Immature natural killer cell (primary cell): ENCODE results near the gene MAPKAP1. TPM values are rescaled to one million over a fixed set of nuclear protein-coding genes. Genes with fewer than 3 reads are reported as not detected.

Experiments used
- DNase-seq, 3 donors: peaks; one replicate each; pipeline ENCODE4 v3.0.0; 2022; ENCODE audit warnings: mixed read lengths in 1 of 3
- H3K27ac Mint-ChIP-seq, 6 donors: one replicate each; pipeline ENCODE4 v1.8.0; 2020; ENCODE audit warnings: mixed read lengths in 6 of 6, mild to moderate bottlenecking in 5 of 6, inconsistent platforms in 4 of 6, moderate library complexity in 3 of 6
- H3K27me3 Mint-ChIP-seq, 3 donors: one replicate each; pipeline ENCODE4 v1.8.0; 2020 to 2021; ENCODE audit warnings: low read depth in 3 of 3, mild to moderate bottlenecking in 3 of 3, mixed read lengths in 3 of 3, moderate library complexity in 3 of 3, inconsistent platforms in 1 of 3
- H3K36me3 Mint-ChIP-seq, 3 donors: one replicate each; pipeline ENCODE4 v1.8.0; 2020; ENCODE audit warnings: mixed read lengths in 3 of 3, inconsistent platforms in 2 of 3, mild to moderate bottlenecking in 2 of 3
- H3K4me1 Mint-ChIP-seq, 2 donors: one replicate each; pipeline ENCODE4 v1.8.0; 2020; ENCODE audit warnings: inconsistent platforms in 2 of 2, mild to moderate bottlenecking in 2 of 2, mixed read lengths in 2 of 2, moderate library complexity in 1 of 2
- H3K4me3 Mint-ChIP-seq, 5 donors: one replicate each; pipeline ENCODE4 v1.8.0; 2020; ENCODE audit warnings: mild to moderate bottlenecking in 5 of 5, mixed read lengths in 5 of 5, inconsistent platforms in 3 of 5, moderate library complexity in 3 of 5
- H3K9me3 Mint-ChIP-seq, 6 donors: one replicate each; pipeline ENCODE4 v1.8.0; 2020; ENCODE audit warnings: mild to moderate bottlenecking in 6 of 6, mixed read lengths in 6 of 6, inconsistent platforms in 4 of 6, moderate library complexity in 3 of 6
- polyA plus RNA-seq, 3 donors: library from polyadenylated mRNA; unstranded; fragments of 300-500 nt; fragmentation: Illumina TruSeq; gene quantifications; one replicate each; pipeline ENCODE4 v1.2.3, GENCODE V29; 2021

The MAPKAP1 gene
- polyA plus RNA-seq, 3 donors from 2014 or later: 56.9 to 75.1 (median 59.3) TPM

- DNase-seq: no peak
- peaks cover 0 to 1% (median 0%) of the 10 kb centered on the region in 3 donors for H3K27me3 Mint-ChIP-seq
- peaks cover 3 to 15% (median 9%) of the 10 kb centered on the region in 3 donors for H3K36me3 Mint-ChIP-seq
- H3K27ac Mint-ChIP-seq: no peak overlapping the region
- H3K4me1 Mint-ChIP-seq: no peaks in the 10 kb centered on the region
- H3K4me3 Mint-ChIP-seq: no peak overlapping the region
- no peaks in the 10 kb centered on the region for H3K9me3 Mint-ChIP-seq
These were observed 243.1 kb downstream of the MAPKAP1 start for GRCh38 chr9:125463926-125464325.

GRCh38 chr9:125462861-125463291 is 244.1 kb downstream of the MAPKAP1 start:
- Mint-ChIP-seq H3K4me3 (no peak overlapping the region), H3K27me3 (peaks cover 0 to 1% (median 0%) of the 10 kb centered on the region in 3 donors), H3K36me3 (peaks cover 8 to 16% (median 13%) of the 10 kb centered on the region in 3 donors), H3K9me3 (no peaks in the 10 kb centered on the region), H3K27ac (no peak overlapping the region), H3K4me1 (no peaks in the 10 kb centered on the region)
- DNase-seq: no peak

DNA sequence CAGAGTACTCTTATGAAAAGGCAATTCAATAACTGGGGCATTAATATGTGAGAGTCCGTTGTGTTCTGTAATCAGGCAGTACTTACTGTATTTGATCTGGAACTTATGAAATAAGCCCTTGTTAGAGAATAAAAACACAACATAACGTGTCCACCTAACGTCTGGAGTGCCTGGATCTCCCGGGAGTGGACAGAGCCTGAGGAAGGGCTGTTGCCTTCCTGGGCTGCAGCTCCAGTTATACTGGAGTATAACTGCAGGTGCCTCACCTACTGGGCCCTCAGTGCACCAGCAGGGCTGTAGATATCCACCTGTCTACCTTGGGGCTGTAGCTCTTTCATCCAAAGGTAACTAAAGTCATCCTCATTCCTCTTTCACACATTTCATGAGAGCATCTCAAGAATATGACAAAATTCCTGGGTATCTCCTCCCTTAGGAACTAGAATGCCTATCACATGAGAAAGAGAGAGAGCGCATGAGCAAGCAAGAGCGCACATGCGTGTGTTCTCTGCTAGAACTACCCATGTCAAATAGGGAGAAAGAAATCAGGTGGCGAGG is 245.3 kb downstream of the MAPKAP1 start:
- no peak for DNase-seq
- peaks cover 9 to 26% (median 21%) of the 10 kb centered on the region in 3 donors for H3K36me3 Mint-ChIP-seq
- peaks cover 0 to 3% (median 1%) of the 10 kb centered on the region in 3 donors for H3K27me3 Mint-ChIP-seq

DNA sequence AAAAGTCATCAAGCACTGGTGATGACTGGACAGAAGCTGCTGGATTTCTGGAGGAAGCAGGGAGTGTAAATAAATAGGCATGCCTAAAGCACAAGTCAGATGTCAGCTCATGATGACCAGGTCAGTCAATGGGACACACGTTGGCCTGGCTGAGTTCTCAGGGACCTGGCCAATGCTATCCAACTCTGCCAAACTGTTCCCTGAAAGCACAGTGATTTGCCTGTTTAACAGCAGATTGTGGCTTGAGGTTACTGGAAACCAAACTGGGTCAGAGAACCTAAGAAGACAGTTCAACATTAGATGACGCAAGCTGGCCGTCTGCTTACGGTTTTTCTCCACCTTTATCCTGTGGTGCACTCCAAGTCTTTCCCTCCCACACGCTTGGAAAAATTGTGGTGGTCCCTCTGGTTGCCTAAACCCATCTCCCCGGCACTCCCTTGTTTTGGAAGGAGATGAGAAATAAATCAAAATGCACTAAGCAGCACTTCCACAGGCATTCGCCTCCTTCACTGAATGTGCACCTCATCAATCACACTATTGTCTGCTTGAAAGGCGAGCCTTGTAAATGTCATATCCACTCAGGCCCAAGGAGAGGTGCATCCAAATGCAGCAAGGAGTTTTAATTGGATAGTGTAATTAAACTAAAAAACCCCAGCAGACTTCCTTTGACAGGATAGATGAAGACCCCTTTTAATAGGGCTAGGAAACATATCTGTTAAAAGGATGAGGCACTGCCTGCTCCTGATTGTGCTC is 245.9 kb downstream of the MAPKAP1 start:
- peaks cover 0 to 3% (median 0%) of the 10 kb centered on the region in 6 donors for H3K9me3 Mint-ChIP-seq
- peaks cover 13 to 26% (median 25%) of the 10 kb centered on the region in 3 donors for H3K36me3 Mint-ChIP-seq
- no peak overlapping the region for H3K27ac Mint-ChIP-seq
- no peak for DNase-seq
- H3K4me3 Mint-ChIP-seq: no peak overlapping the region
- no peaks in the 10 kb centered on the region for H3K4me1 Mint-ChIP-seq
- H3K27me3 Mint-ChIP-seq: peaks cover 0 to 5% (median 1%) of the 10 kb centered on the region in 3 donors

More for the DNA sequence above, 245.3 kb downstream of the MAPKAP1 start:
- Mint-ChIP-seq H3K4me3 (no peak overlapping the region), H3K9me3 (peaks cover 0 to 3% (median 0%) of the 10 kb centered on the region in 6 donors), H3K4me1 (no peaks in the 10 kb centered on the region), H3K27ac (no peak overlapping the region)

DNA sequence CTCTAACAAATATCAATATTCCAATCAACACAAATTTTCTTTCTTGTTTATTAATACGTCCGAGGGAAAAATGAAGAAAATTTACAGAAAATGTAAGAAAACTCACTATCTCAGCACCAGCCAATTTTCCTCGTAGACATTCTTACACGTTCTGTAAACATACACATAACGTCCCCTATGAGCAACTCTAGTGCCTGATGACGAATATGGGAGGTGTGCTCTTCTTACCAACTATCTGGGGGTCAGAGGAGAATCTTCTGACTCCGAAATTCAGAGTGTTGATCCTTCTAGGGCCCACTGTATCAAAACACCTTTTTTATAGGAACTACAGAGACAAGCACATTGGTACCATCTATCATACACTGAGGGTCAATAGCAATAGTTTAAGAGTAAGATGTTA is 246.7 kb downstream of the MAPKAP1 start:
- H3K9me3 Mint-ChIP-seq: peaks cover 0 to 3% (median 0%) of the 10 kb centered on the region in 6 donors
- no peak for DNase-seq
- H3K27ac Mint-ChIP-seq: no peak overlapping the region
- peaks cover 13 to 29% (median 29%) of the 10 kb centered on the region in 3 donors for H3K36me3 Mint-ChIP-seq
- peaks cover 0 to 5% (median 1%) of the 10 kb centered on the region in 3 donors for H3K27me3 Mint-ChIP-seq
- no peaks in the 10 kb centered on the region for H3K4me1 Mint-ChIP-seq
- no peak overlapping the region for H3K4me3 Mint-ChIP-seq

DNA sequence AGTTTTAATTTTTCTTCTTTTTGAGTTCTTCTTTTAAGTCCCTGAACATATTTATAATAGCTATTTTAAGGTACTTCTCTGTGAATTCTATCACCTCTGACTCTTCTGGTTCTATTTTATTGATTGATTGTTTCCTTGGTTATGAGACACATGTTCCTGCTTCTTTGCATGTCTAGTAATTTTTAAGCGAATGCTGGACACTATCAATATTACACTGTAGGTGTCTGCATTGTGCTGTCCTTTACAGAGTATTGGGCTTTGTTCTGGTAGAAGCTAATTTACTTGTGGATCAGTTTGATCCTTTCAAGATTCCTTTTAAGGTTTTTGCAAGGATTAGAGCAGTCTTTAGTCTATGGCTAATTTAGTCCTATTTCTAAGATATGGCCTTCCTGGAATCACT is 249.7 kb downstream of the MAPKAP1 start:
- H3K36me3 Mint-ChIP-seq: peaks cover 13 to 29% (median 29%) of the 10 kb centered on the region in 3 donors
- H3K4me3 Mint-ChIP-seq: no peak overlapping the region
- peaks cover 0 to 3% (median 0%) of the 10 kb centered on the region in 6 donors for H3K9me3 Mint-ChIP-seq
- H3K4me1 Mint-ChIP-seq: no peaks in the 10 kb centered on the region
- peaks cover 0 to 5% (median 0%) of the 10 kb centered on the region in 3 donors for H3K27me3 Mint-ChIP-seq
- H3K27ac Mint-ChIP-seq: no peak overlapping the region
- DNase-seq: no peak

GRCh38 chr9:125455876-125456275 is 251.1 kb downstream of the MAPKAP1 start:
- Mint-ChIP-seq H3K4me1 (no peaks in the 10 kb centered on the region), H3K4me3 (no peak overlapping the region), H3K27me3 (peaks cover 0 to 5% (median 0%) of the 10 kb centered on the region in 3 donors), H3K27ac (no peak overlapping the region), H3K9me3 (peaks cover 0 to 3% (median 0%) of the 10 kb centered on the region in 6 donors), H3K36me3 (peaks cover 10 to 34% (median 26%) of the 10 kb centered on the region in 3 donors)
- no peak for DNase-seq

DNA sequence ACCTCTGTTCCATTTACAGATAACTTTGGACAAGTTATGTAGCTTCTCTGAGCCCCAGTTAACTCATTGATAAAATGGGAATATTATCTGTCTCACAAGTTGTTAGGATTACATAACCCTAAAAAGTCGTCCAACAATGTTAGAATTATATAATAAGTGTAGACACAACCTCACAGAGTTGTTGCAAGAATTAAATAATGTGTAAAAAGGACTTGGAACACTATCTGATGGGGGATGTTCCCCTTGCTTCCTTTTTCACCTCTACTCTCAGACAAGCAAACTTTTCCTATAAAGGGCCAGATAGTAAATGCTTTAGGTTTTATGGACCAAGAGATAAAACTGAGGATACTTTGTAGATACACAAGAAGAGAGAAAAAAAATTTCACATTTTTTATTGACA is 251.9 kb downstream of the MAPKAP1 start:
- no peak overlapping the region for H3K27ac Mint-ChIP-seq
- H3K36me3 Mint-ChIP-seq: peaks cover 10 to 30% (median 20%) of the 10 kb centered on the region in 3 donors
- H3K9me3 Mint-ChIP-seq: peaks cover 0 to 3% (median 0%) of the 10 kb centered on the region in 6 donors
- no peak for DNase-seq
- H3K4me1 Mint-ChIP-seq: no peaks in the 10 kb centered on the region
- no peak overlapping the region for H3K4me3 Mint-ChIP-seq
- H3K27me3 Mint-ChIP-seq: peaks cover 0 to 5% (median 0%) of the 10 kb centered on the region in 3 donors

- H3K4me1 Mint-ChIP-seq: no peaks in the 10 kb centered on the region
- no peaks in the 10 kb centered on the region for H3K9me3 Mint-ChIP-seq
- H3K4me3 Mint-ChIP-seq: no peak overlapping the region
- no peak for DNase-seq
- no peak overlapping the region for H3K27ac Mint-ChIP-seq
- peaks cover 0 to 4% (median 0%) of the 10 kb centered on the region in 3 donors for H3K27me3 Mint-ChIP-seq
- H3K36me3 Mint-ChIP-seq: peaks cover 0 to 30% (median 10%) of the 10 kb centered on the region in 3 donors
These were observed 259.7 kb downstream of the MAPKAP1 start for GRCh38 chr9:125447202-125447802.

DNA sequence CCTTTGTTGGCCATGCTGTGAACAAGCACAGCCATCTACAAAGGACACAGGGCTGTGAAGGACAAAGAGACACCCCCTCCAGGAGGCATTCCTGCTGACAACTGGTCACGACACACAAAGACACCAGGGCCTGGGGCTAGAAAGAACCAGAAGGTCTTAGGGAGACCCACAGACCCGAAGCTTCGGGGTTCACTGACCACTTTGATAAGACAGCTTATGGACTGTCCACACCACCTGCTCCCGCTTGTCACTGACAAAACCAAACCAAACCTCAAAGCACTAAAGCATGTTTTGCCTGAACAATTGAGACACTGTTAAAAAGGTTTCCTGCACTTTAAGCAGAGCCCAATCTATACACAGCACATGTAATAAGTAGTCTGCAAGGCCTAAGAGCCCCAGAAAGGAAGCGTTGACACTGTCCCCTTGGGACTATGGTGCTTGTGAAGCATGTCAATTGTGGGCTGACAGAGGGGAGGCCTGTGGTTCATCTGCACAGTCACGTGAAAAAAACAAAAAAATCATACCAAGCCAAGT is 260.4 kb downstream of the MAPKAP1 start:
- Mint-ChIP-seq H3K9me3 (no peaks in the 10 kb centered on the region), H3K4me1 (no peaks in the 10 kb centered on the region), H3K27me3 (peaks cover 0 to 4% (median 0%) of the 10 kb centered on the region in 3 donors), H3K27ac (no peak overlapping the region), H3K4me3 (no peak overlapping the region), H3K36me3 (peaks cover 0 to 29% (median 10%) of the 10 kb centered on the region in 3 donors)
- no peak for DNase-seq

DNA sequence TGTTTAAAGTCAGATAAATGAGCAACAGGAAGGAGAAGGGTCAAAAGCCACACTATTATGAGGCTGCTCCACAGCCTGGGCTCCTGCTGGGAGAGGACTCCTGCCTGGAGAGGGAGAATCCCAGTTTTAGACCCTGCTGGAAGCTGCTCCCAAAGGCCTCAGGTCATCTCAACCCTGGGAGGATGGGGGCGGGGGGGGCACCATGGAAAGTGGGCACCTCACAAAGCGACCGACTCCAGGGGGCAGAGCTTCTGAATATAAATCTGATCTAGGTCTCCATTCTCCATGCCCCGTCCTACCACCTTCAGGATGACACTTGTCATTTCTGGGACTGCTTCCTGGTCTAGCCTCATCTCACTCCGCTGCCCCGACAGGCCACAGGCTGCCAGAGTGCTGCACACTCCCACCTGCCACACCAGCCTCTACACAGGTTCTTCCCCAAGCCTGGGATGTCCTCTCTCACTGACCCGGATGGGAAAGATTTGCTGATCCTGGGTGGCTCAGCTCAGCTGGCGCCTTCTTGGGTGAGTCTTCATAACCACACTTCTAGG is 262.0 kb downstream of the MAPKAP1 start:
- no peak for DNase-seq
- Mint-ChIP-seq H3K36me3 (peaks cover 0 to 26% (median 10%) of the 10 kb centered on the region in 3 donors), H3K4me3 (no peak overlapping the region), H3K27me3 (peaks cover 0 to 4% (median 0%) of the 10 kb centered on the region in 3 donors), H3K9me3 (no peaks in the 10 kb centered on the region), H3K27ac (no peak overlapping the region), H3K4me1 (no peaks in the 10 kb centered on the region)

- Mint-ChIP-seq H3K27ac (no peak overlapping the region), H3K27me3 (peaks cover 0 to 4% (median 0%) of the 10 kb centered on the region in 3 donors), H3K4me3 (no peak overlapping the region), H3K4me1 (no peaks in the 10 kb centered on the region), H3K9me3 (no peaks in the 10 kb centered on the region), H3K36me3 (peaks cover 0 to 28% (median 10%) of the 10 kb centered on the region in 3 donors)
- no peak for DNase-seq
These were observed 262.8 kb downstream of the MAPKAP1 start for GRCh38 chr9:125444166-125444565.

DNA sequence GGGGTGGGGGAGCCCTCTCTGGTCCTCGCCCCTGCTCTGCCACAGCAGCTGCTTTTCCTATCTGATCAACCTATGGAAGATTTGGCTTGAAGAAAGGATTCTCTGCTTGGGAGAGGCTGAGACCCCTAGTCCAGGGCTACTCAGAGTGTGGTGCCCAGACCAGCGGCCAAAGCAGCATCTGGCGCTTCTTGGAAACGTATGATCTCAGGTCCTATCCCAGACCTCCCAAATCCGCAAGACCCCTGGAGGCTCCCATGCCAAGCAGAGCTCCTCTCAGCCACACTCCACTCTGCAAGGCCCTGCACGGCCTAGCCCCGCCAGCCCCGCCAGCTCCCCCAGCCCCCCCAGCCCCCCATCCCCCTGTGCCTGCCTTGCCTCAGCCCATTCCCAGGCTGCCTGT is 263.6 kb downstream of the MAPKAP1 start:
- peaks cover under 1 to 29% (median 10%) of the 10 kb centered on the region in 3 donors for H3K36me3 Mint-ChIP-seq
- peaks cover 0 to 3% (median 0%) of the 10 kb centered on the region in 3 donors for H3K27me3 Mint-ChIP-seq
- no peaks in the 10 kb centered on the region for H3K4me1 Mint-ChIP-seq
- no peak overlapping the region for H3K27ac Mint-ChIP-seq
- H3K9me3 Mint-ChIP-seq: no peaks in the 10 kb centered on the region
- DNase-seq: no peak
- H3K4me3 Mint-ChIP-seq: no peak overlapping the region
